Left colon (tissue), 2 donors: ENCODE measurements around the gene NOTCH3. TPM values are rescaled to one million over a fixed set of nuclear protein-coding genes. Genes with fewer than 3 reads are reported as not detected.

Experiments
- ATAC-seq: fragments of 200-7000 bp; cut with Tn5 transposase; one replicate; pipeline ENCODE4 v1.9.1; 2020; ENCODE audit warnings: mild to moderate bottlenecking, moderate library complexity
- DNase-seq, 2 donors: peaks; one replicate each; pipeline ENCODE4 v3.0.0-alpha.2; 2020
- intact Hi-C, 2 donors: fragments of 100-400 bp; cut with DNase I in 1 of 2; cut with micrococcal nuclease in 1 of 2; formaldehyde crosslinking; loops; one replicate each; pipeline versions ENCODE4 v1.11.2 to v1.14.0; 2022; cut with DNase I, micrococcal nuclease
- microRNA-seq, 2 donors: library from miRNA; unstranded; fragments of <30 nt; microRNA quantifications; one replicate each; pipeline versions ENCODE4 v1.1.0 to v1.2.0, GENCODE V29; 2020
- total RNA-seq, 2 donors: library from RNA; stranded (reverse); fragmentation: NEBNext Ultra II Directional; extraction: Animal tissue kit (Norgen Biotek cat#: 25700); gene quantifications; one replicate each; pipeline ENCODE4 v1.2.1, GENCODE V29; 2021
- donor health status: DM: no; HTN: no; CAD: no.
- donor health status: DM: yes; HTN: yes; CAD: no.

NOTCH3 gene
- total RNA-seq, 2 donors from 2014 or later = 6.1 to 12.2 TPM

DNA sequence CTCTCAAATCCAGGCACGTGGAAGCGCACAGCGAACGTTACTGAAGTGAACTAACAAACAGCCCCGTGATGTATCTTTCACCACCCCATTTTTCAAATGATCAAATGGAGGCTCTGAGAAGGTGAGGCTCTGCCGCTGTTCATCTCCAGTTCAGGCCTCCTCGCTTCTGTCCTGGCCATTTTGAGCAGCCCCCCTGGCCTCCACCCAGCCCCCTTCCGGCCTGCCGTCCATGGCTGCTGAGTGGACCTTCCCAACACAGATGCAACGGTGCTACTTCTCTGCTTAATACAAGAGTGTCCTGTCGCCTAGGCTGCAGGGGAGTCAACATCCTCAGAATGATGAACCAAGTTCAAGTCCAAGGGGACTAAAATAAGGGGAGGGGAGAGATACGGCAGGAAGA lies 83.9 kb downstream of the NOTCH3 start:
- intact Hi-C loops = no loop called here
- DNase-seq = no peak
- ATAC-seq = no peak

DNA sequence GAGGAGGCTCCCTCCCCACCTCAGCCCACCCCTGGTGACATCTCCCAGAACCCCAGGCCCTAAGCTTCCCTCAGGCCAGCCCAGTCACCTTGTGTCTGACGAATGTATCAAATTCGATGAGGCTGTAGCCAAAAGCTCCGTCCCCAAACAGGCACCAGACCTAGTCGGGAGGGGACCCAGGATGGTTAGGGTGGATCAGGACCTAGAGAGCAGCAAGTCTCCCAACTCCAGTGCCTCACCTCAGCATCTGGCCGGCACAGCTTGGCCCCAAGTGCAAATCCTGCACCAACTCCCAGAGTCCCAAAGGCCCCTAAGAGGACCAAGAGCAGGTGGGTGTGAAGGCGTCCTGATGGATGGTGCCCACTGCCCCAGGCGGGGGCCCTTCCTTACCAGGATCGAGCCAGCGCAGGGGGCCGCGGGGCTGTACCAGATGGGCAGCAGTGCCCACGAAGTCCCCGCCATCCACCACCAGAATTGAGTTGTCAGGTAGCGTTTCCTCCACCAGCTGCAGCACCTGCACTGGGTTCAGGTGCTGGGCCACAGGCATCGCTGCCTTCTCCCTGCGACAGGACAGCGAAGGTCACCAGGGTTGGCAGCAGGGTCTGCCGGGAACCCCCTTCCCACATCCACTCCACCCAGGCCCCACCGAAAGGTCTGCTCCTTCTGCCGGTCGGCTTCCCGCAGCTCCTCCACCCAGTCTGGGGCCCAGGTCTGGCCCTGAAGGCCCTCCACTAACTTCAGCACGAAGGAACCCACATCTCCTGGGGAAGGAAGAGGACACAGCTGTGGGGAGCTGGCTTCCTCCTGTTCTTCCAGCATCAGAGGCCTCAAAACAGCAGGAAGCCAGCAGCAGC lies 84.8 kb downstream of the NOTCH3 start:
- DNase-seq (no peak), ATAC-seq (no peak)
- intact Hi-C loops = no loop called here

DNA sequence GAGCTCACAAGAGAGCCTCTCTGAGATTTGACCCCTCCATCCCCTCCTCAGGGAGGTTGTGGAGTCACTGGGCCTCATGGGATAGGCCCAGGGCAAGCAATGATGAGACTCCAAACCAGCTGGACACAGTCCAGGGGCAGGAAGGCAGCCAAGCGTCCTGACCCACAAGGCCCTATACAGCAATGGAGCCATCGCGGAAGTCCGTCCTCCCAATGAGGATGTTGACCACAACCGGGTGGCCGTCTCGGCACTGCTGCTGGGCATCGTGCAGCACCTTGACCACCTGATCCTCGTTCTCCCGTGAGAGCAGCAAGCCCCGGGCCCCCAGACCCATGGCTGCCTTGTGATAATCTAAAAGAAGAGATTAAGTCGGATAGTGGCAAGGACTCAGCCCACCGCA lies 85.7 kb downstream of the NOTCH3 start:
- no peak for ATAC-seq
- intact Hi-C loops = no loop called here
- peak in 1 of 2 donors; percentile 50 for DNase-seq

DNA sequence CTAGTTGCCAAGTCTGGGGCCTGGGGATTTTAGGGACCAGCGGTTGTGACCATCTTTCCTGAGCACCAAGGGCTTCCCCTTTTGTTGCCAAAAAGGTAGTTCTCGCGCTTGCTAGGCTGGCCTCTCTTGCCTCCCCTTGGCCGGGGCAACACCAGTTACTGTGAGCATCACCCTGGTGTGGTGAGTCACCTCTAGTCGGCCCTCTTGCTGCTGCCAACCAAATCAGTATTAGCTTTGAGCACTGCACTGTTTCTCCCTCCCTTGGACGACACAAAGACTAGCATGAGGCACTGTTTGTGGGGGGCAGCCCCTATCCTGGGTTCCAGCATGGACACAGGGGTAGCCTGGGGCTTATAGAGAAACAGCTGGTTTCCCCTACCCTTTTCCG lies 86.6 kb downstream of the NOTCH3 start:
- intact Hi-C loops = no loop called here
- ATAC-seq (peak; percentile 8), DNase-seq (no peak)

DNA sequence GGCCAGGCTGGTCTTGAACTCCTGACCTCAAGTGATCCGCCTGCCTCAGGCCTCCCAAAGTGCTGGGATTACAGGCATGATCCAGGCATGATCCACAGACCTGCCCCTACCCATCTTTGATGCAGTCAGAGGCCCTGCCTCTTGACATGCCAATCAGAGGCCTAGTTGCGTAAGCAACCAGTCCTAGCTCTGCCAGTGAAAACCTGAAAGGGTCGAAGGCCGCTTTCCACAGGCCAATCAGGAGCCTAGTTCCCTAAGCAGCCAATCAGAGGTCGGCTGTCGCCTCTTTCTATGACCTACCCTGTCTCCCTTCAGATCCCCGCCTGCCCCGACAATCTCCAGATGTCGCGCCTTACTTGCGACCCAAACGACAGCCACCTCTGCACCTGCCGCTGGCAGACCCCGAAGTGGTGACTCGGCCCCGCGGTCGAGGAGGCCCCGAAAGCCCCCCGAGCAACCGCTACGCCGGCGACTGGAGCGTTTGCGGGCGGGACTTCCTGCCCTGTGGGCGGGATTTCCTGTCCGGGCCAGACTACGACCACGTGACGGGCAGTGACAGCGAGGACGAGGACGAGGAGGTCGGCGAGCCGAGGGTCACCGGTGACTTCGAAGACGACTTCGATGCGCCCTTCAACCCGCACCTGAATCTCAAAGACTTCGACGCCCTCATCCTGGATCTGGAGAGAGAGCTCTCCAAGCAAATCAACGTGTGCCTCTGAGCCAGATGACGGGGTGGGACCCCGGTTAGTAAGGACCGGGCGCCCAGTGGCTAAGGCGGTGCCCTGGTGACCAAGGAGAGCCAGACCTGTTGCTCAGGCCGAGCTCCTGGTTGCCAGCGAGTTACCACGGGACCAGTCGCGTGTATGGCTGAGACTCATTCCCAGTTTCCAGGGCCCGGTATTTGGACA lies 87.3 kb downstream of the NOTCH3 start:
- no peak for DNase-seq
- intact Hi-C loops = no loop called here
- no peak for ATAC-seq

DNA sequence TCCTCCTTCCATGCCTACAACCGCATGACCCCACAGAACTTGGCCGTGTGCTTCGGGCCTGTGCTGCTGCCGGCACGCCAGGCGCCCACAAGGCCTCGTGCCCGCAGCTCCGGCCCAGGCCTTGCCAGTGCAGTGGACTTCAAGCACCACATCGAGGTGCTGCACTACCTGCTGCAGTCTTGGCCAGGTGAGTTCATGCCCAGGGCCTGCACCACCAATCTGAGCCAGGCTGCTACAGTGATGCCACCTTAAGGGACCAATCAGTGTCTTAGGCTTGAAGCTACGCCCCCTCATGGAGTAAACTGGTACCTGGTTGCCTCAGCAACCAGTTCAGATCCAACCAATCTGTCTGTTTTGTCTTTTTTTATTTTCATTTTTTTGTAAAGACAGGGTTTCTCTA lies 88.4 kb downstream of the NOTCH3 start:
- peak; percentile 49 for ATAC-seq
- no peak for DNase-seq
- intact Hi-C loops = no loop called here

DNA sequence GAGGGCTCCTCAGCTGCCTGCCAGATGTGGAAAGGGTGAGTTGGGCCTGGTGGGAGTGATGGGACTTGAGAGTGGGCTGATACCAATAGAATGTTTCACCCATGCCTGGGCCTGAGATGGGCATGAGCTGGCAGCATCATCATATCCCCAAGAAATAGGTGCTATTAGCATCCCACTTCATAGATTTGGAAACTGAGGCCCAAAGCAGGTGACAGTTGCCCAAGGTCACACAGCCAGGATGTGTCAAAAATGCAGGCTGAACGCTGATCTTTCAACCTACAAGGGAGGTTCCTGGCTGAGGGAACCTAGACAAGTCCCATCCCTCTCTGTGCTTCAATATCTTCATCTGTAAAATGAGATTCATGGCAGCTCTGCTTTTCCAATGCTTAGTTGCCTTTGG lies 89.0 kb downstream of the NOTCH3 start:
- intact Hi-C loops = no loop called here
- DNase-seq (no peak), ATAC-seq (no peak)

DNA sequence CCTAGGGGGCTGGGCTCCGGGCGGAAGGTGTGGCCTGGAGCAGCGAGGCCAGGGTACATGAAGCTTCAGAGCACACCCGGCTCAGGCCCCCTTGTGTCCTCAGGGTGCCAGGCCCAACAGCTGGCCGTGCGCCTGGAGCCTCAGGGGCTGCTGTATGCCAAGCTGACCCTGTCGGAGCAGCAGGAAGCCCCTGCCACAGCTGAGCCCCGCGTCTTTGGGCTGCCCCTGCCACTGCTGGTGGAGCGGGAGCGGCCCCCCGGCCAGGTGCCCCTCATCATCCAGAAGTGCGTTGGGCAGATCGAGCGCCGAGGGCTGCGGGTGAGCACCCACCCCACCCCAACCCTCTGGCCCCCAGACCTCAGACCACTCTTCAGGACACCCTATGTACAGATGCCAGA lies 90.4 kb downstream of the NOTCH3 start:
- intact Hi-C loops = no loop called here
- DNase-seq (no peak), ATAC-seq (no peak)

DNA sequence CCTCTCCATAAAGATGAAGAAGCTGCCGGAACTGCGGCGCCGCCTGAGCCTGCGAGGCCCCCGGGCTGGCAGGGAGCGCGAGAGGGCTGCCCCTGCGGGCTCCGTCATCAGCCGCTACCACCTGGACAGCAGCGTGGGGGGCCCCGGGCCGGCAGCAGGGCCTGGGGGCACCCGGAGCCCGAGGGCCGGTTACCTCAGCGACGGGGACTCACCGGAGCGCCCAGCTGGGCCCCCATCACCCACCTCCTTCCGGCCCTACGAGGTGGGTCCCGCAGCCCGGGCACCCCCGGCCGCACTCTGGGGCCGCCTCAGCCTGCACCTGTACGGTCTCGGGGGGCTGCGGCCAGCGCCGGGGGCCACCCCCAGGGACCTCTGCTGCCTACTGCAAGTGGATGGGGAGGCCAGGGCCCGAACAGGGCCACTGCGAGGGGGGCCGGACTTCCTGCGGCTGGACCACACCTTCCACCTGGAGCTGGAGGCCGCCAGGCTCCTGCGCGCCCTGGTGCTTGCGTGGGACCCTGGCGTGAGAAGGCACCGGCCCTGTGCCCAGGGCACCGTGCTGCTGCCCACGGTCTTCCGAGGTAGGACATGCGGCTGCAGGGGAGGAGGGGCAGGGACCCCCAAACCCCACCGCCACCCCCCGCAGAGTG lies 90.9 kb downstream of the NOTCH3 start:
- DNase-seq (no peak), ATAC-seq (no peak)
- intact Hi-C loops = no loop called here

Small RNA genes lying within 50 kb of the gene (microRNA-seq; reads per million reads assigned to microRNA genes)
- 0 reads per million in 2 donors for gene MIR6795

Other genes with a start within 250 kb of the NOTCH3 start
- gene SLC1A6, start 221.1 kb downstream of the NOTCH3 start, total RNA-seq = not detected
- gene CASP14, start 151.5 kb downstream of the NOTCH3 start, total RNA-seq = not detected
- not detected for gene OR1I1, start 118.8 kb downstream of the NOTCH3 start, total RNA-seq
- gene SYDE1, start 93.6 kb downstream of the NOTCH3 start, total RNA-seq = 1 to 10 TPM; 3.6 to 7.5 TPM
- under 1 TPM; 0.39 to 0.58 TPM for gene EPHX3, start 31.5 kb upstream of the NOTCH3 start, total RNA-seq
- 10 to 100 TPM; 64.6 to 90.7 TPM for gene BRD4, start 131.5 kb upstream of the NOTCH3 start, total RNA-seq
- 10 to 100 TPM; 38.3 to 44.3 TPM for gene AKAP8, start 178.8 kb upstream of the NOTCH3 start, total RNA-seq
- 10 to 100 TPM; 63.4 to 75.1 TPM for gene AKAP8L, start 218.0 kb upstream of the NOTCH3 start, total RNA-seq
- gene WIZ, start 249.0 kb upstream of the NOTCH3 start, total RNA-seq = 10 to 100 TPM; 24.5 to 24.8 TPM